ENCODE results near the gene FLII. TPM values are rescaled to one million over a fixed set of nuclear protein-coding genes. Genes with fewer than 3 reads are reported as not detected.

Gene FLII
- total and polyA plus RNA-seq, 2 donors: 112 to 195 TPM

GRCh38 chr17:18262641-18263040, 4.1 kb upstream of the FLII start:
- no peaks in the 10 kb centered on the region for H3K27me3 ChIP-seq (ENCODE audit: control insufficient read depth in 2 of 2, insufficient read depth in 1 of 2, low read length in 1 of 2)
- H3K27ac ChIP-seq (ENCODE audit: low read depth in 1 of 2, low read length in 1 of 2): no peak overlapping the region
- H3K4me1 ChIP-seq (ENCODE audit: control insufficient read depth in 2 of 2, insufficient read depth in 2 of 2, low read length in 2 of 2): peaks cover 21 to 28% of the 10 kb centered on the region in 2 donors
- H3K4me3 ChIP-seq (ENCODE audit: low read length in 2 of 2): no peak overlapping the region
- peaks cover 23 to 28% of the 10 kb centered on the region in 2 donors for H3K36me3 ChIP-seq (ENCODE audit: control insufficient read depth in 2 of 2, insufficient read depth in 2 of 2, low read length in 1 of 2)
- WGBS: 97% methylated on average over 12 of the region's 12 CpGs
- no peak for DNase-seq (ENCODE audit: low read depth in 6 of 9, low spot score in 9 of 9)
- no peaks in the 10 kb centered on the region for H3K9me3 ChIP-seq (ENCODE audit: control insufficient read depth in 2 of 2, insufficient read depth in 1 of 2, low read length in 1 of 2)

GRCh38 chr17:18262111-18262510, 3.6 kb upstream of the FLII start:
- H3K27me3 ChIP-seq (ENCODE audit: control insufficient read depth in 2 of 2, insufficient read depth in 1 of 2, low read length in 1 of 2): no peaks in the 10 kb centered on the region
- H3K27ac ChIP-seq (ENCODE audit: low read depth in 1 of 2, low read length in 1 of 2): no peak overlapping the region
- no peak overlapping the region for H3K4me3 ChIP-seq (ENCODE audit: low read length in 2 of 2)
- 93% methylated on average over 2 of the region's 2 CpGs for WGBS
- DNase-seq (ENCODE audit: low read depth in 6 of 9, low spot score in 9 of 9): no peak
- peaks cover 23 to 28% of the 10 kb centered on the region in 2 donors for H3K36me3 ChIP-seq (ENCODE audit: control insufficient read depth in 2 of 2, insufficient read depth in 2 of 2, low read length in 1 of 2)
- H3K4me1 ChIP-seq (ENCODE audit: control insufficient read depth in 2 of 2, insufficient read depth in 2 of 2, low read length in 2 of 2): peaks cover 26 to 33% of the 10 kb centered on the region in 2 donors
- no peaks in the 10 kb centered on the region for H3K9me3 ChIP-seq (ENCODE audit: control insufficient read depth in 2 of 2, insufficient read depth in 1 of 2, low read length in 1 of 2)

GRCh38 chr17:18261659-18262058, 3.1 kb upstream of the FLII start:
- Histone ChIP-seq H3K27ac (ENCODE audit: low read depth in 1 of 2, low read length in 1 of 2) (no peak overlapping the region), H3K36me3 (ENCODE audit: control insufficient read depth in 2 of 2, insufficient read depth in 2 of 2, low read length in 1 of 2) (peaks cover 23 to 28% of the 10 kb centered on the region in 2 donors), H3K4me3 (ENCODE audit: low read length in 2 of 2) (peak overlapping the region in 1 of 2 donors; percentile 69), H3K4me1 (ENCODE audit: control insufficient read depth in 2 of 2, insufficient read depth in 2 of 2, low read length in 2 of 2) (peaks cover 31 to 37% of the 10 kb centered on the region in 2 donors), H3K27me3 (ENCODE audit: control insufficient read depth in 2 of 2, insufficient read depth in 1 of 2, low read length in 1 of 2) (no peaks in the 10 kb centered on the region), H3K9me3 (ENCODE audit: control insufficient read depth in 2 of 2, insufficient read depth in 1 of 2, low read length in 1 of 2) (no peaks in the 10 kb centered on the region)
- no peak for DNase-seq (ENCODE audit: low read depth in 6 of 9, low spot score in 9 of 9)
- WGBS: 98% methylated on average over 3 of the region's 3 CpGs

GRCh38 chr17:18261146-18261515, 2.6 kb upstream of the FLII start:
- H3K27ac ChIP-seq (ENCODE audit: low read depth in 1 of 2, low read length in 1 of 2): peak overlapping the region; percentile 83 to 88
- H3K36me3 ChIP-seq (ENCODE audit: control insufficient read depth in 2 of 2, insufficient read depth in 2 of 2, low read length in 1 of 2): peaks cover 26 to 31% of the 10 kb centered on the region in 2 donors
- peak overlapping the region; percentile 69 to 78 for H3K4me3 ChIP-seq (ENCODE audit: low read length in 2 of 2)
- peak in 1 of 9 donors; percentile 3 for DNase-seq (ENCODE audit: low read depth in 6 of 9, low spot score in 9 of 9)
- no peaks in the 10 kb centered on the region for H3K27me3 ChIP-seq (ENCODE audit: control insufficient read depth in 2 of 2, insufficient read depth in 1 of 2, low read length in 1 of 2)
- peaks cover 31 to 39% of the 10 kb centered on the region in 2 donors for H3K4me1 ChIP-seq (ENCODE audit: control insufficient read depth in 2 of 2, insufficient read depth in 2 of 2, low read length in 2 of 2)
- 18% methylated on average over 16 of the region's 16 CpGs for WGBS
- no peaks in the 10 kb centered on the region for H3K9me3 ChIP-seq (ENCODE audit: control insufficient read depth in 2 of 2, insufficient read depth in 1 of 2, low read length in 1 of 2)

GRCh38 chr17:18260332-18261145, 2.0 kb upstream of the FLII start, which contains the start of gene MIEF2:
Gene MIEF2, plus strand, starts transcription at chr17:18260662. Its CDS starts 2,059 bp downstream, at chr17:18262721.
- Histone ChIP-seq H3K27ac (ENCODE audit: low read depth in 1 of 2, low read length in 1 of 2) (peak within 1 kb of the TSS; percentile 83 to 88), H3K9me3 (ENCODE audit: control insufficient read depth in 2 of 2, insufficient read depth in 1 of 2, low read length in 1 of 2) (no peaks in the 10 kb centered on the region), H3K27me3 (ENCODE audit: control insufficient read depth in 2 of 2, insufficient read depth in 1 of 2, low read length in 1 of 2) (no peaks in the 10 kb centered on the region), H3K4me1 (ENCODE audit: control insufficient read depth in 2 of 2, insufficient read depth in 2 of 2, low read length in 2 of 2) (peaks cover 31 to 39% of the 10 kb centered on the region in 2 donors), H3K36me3 (ENCODE audit: control insufficient read depth in 2 of 2, insufficient read depth in 2 of 2, low read length in 1 of 2) (peaks cover 30 to 36% of the 10 kb centered on the region in 2 donors), H3K4me3 (ENCODE audit: low read length in 2 of 2) (peak within 1 kb of the TSS; percentile 69 to 78)
- peak; percentile 83 to 97 (median 92) for DNase-seq (ENCODE audit: low read depth in 6 of 9, low spot score in 9 of 9)
- under 1% methylated on average over 72 of the region's 72 CpGs for WGBS

GRCh38 chr17:18259621-18260331, 1.2 kb upstream of the FLII start:
- Histone ChIP-seq H3K27ac (ENCODE audit: low read depth in 1 of 2, low read length in 1 of 2) (peak overlapping the region; percentile 57 to 88), H3K27me3 (ENCODE audit: control insufficient read depth in 2 of 2, insufficient read depth in 1 of 2, low read length in 1 of 2) (no peaks in the 10 kb centered on the region), H3K36me3 (ENCODE audit: control insufficient read depth in 2 of 2, insufficient read depth in 2 of 2, low read length in 1 of 2) (peaks cover 31 to 36% of the 10 kb centered on the region in 2 donors), H3K4me1 (ENCODE audit: control insufficient read depth in 2 of 2, insufficient read depth in 2 of 2, low read length in 2 of 2) (peaks cover 31 to 39% of the 10 kb centered on the region in 2 donors), H3K4me3 (ENCODE audit: low read length in 2 of 2) (peak overlapping the region; percentile 69 to 78), H3K9me3 (ENCODE audit: control insufficient read depth in 2 of 2, insufficient read depth in 1 of 2, low read length in 1 of 2) (peaks cover 0 to 4% of the 10 kb centered on the region in 2 donors)
- 84% methylated on average over 22 of the region's 22 CpGs for WGBS
- no peak for DNase-seq (ENCODE audit: low read depth in 6 of 9, low spot score in 9 of 9)

GRCh38 chr17:18257982-18258355, 569 bp downstream of the FLII start:
- Histone ChIP-seq H3K27ac (ENCODE audit: low read depth in 1 of 2, low read length in 1 of 2) (peak overlapping the region; percentile 47 to 88), H3K27me3 (ENCODE audit: control insufficient read depth in 2 of 2, insufficient read depth in 1 of 2, low read length in 1 of 2) (no peaks in the 10 kb centered on the region), H3K4me3 (ENCODE audit: low read length in 2 of 2) (peak overlapping the region; percentile 78 to 80), H3K4me1 (ENCODE audit: control insufficient read depth in 2 of 2, insufficient read depth in 2 of 2, low read length in 2 of 2) (peaks cover 31 to 39% of the 10 kb centered on the region in 2 donors), H3K9me3 (ENCODE audit: control insufficient read depth in 2 of 2, insufficient read depth in 1 of 2, low read length in 1 of 2) (peaks cover 3 to 4% of the 10 kb centered on the region in 2 donors), H3K36me3 (ENCODE audit: control insufficient read depth in 2 of 2, insufficient read depth in 2 of 2, low read length in 1 of 2) (peaks cover 34 to 36% of the 10 kb centered on the region in 2 donors)
- DNase-seq (ENCODE audit: low read depth in 6 of 9, low spot score in 9 of 9): peak in 1 of 9 donors; percentile 56
- WGBS: under 1% methylated on average over 16 of the region's 16 CpGs

GRCh38 chr17:18257268-18257981, 1.1 kb downstream of the FLII start:
- peak in 1 of 9 donors; percentile 8 for DNase-seq (ENCODE audit: low read depth in 6 of 9, low spot score in 9 of 9)

More at GRCh38 chr17:18257268-18257981, 1.1 kb downstream of the FLII start:
- H3K36me3 ChIP-seq (ENCODE audit: control insufficient read depth in 2 of 2, insufficient read depth in 2 of 2, low read length in 1 of 2): peaks cover 39 to 40% of the 10 kb centered on the region in 2 donors
- peak overlapping the region in 1 of 2 donors; percentile 88 for H3K27ac ChIP-seq (ENCODE audit: low read depth in 1 of 2, low read length in 1 of 2)
- no peaks in the 10 kb centered on the region for H3K27me3 ChIP-seq (ENCODE audit: control insufficient read depth in 2 of 2, insufficient read depth in 1 of 2, low read length in 1 of 2)
- WGBS: 38% methylated on average over 18 of the region's 18 CpGs
- peak overlapping the region; percentile 78 to 80 for H3K4me3 ChIP-seq (ENCODE audit: low read length in 2 of 2)
- peaks cover 31 to 39% of the 10 kb centered on the region in 2 donors for H3K4me1 ChIP-seq (ENCODE audit: control insufficient read depth in 2 of 2, insufficient read depth in 2 of 2, low read length in 2 of 2)
- H3K9me3 ChIP-seq (ENCODE audit: control insufficient read depth in 2 of 2, insufficient read depth in 1 of 2, low read length in 1 of 2): peaks cover 3 to 4% of the 10 kb centered on the region in 2 donors

All from thymus (tissue), 11 donors.